HG03460 (cell line): ENCODE data around the gene CGREF1.
"Not testable (repeated sequence)": the region's sequence is repeated elsewhere in the genome, so short reads cannot be mapped to it uniquely, and the experiment has no call there.

Experiments used
- ATAC-seq: cut with Tn5 transposase; IDR thresholded peaks from one replicate; pipeline ENCODE4 v1.9.1; 2021; ENCODE audit not compliant: unreplicated experiment

CGREF1 gene

GRCh38 chr2:27138111-27138510 lies 19.2 kb upstream of the CGREF1 start:
- no peak for ATAC-seq

- ATAC-seq: no peak
Observed at GRCh38 chr2:27137322-27137935, 18.5 kb upstream of the CGREF1 start.

- no peak for ATAC-seq
Observed at GRCh38 chr2:27136751-27137150, 17.8 kb upstream of the CGREF1 start.

DNA sequence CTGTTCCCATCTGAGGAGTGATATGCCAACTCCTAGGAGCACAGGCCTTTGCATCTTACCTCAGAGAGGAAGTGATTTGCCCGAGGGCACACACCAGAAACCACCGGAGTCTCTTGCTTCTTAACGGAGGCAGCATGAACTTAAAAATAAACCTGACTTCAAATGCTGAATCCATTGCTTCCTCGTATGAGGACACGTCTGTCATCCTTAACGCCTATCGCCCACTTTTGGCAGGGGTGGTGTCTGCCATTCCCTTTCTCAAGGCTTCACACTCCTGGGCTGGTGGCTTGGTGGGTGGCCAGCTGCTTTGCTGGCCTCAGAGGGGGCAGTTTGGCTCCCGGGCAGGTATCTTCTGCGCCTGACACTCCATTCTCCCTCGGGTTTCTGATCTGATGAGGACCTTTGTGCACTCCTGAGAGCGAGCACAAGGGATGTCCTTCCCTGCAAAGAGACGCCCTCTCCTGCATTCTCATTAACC lies 16.6 kb upstream of the CGREF1 start:
- no peak for ATAC-seq

- no peak for ATAC-seq
Observed at GRCh38 chr2:27134781-27135477, 16.0 kb upstream of the CGREF1 start.

GRCh38 chr2:27133905-27134780 lies 15.2 kb upstream of the CGREF1 start, which contains the start of gene PREB:
TSS of gene PREB (minus strand) at chr2:27134636. CDS start at chr2:27134421, 215 bp downstream.
- peak; percentile 82 for ATAC-seq

- ATAC-seq: no peak
Observed at GRCh38 chr2:27133195-27133875, 14.4 kb upstream of the CGREF1 start.

- no peak for ATAC-seq
Observed at GRCh38 chr2:27131429-27131828, 12.5 kb upstream of the CGREF1 start.

- ATAC-seq: no peak
Observed at GRCh38 chr2:27130396-27130795, 11.5 kb upstream of the CGREF1 start.

- no peak for ATAC-seq
Observed at GRCh38 chr2:27128668-27129571, 10.0 kb upstream of the CGREF1 start.

GRCh38 chr2:27127883-27128667 lies 9.1 kb upstream of the CGREF1 start:
- no peak for ATAC-seq

GRCh38 chr2:27126252-27126710 lies 7.4 kb upstream of the CGREF1 start:
- no peak for ATAC-seq

- no peak for ATAC-seq
Observed at GRCh38 chr2:27125104-27125503, 6.2 kb upstream of the CGREF1 start.

- no peak for ATAC-seq
Observed at GRCh38 chr2:27123302-27124150, 4.6 kb upstream of the CGREF1 start, which contains the start of gene ABHD1. TSS of gene ABHD1 (plus strand) at chr2:27123815. CDS start at chr2:27123949, 134 bp downstream.

DNA sequence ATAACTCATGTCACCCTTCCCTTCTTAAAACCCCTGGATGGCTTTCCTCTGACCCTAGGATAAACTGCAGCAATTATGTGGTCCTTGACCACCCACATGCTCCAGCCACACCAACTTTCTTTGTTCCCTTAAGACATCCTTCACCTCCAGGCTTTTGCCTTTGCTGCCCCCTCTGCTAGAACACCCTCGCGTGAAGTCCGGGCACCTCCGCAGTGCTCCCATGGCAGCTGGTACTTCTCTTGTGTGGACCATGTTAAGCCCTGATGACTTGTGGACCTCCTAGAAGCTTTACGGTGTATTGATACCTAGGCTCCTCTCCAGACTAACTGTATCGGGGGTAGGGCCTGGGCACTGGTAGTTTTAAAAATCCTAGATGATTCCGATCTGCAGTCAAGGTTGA lies 3.9 kb upstream of the CGREF1 start:
- ATAC-seq: no peak

GRCh38 chr2:27121906-27122305 lies 3.0 kb upstream of the CGREF1 start:
- no peak for ATAC-seq

- ATAC-seq: not testable (repeated sequence)
Observed at GRCh38 chr2:27119330-27119670, 372 bp upstream of the CGREF1 start.

DNA sequence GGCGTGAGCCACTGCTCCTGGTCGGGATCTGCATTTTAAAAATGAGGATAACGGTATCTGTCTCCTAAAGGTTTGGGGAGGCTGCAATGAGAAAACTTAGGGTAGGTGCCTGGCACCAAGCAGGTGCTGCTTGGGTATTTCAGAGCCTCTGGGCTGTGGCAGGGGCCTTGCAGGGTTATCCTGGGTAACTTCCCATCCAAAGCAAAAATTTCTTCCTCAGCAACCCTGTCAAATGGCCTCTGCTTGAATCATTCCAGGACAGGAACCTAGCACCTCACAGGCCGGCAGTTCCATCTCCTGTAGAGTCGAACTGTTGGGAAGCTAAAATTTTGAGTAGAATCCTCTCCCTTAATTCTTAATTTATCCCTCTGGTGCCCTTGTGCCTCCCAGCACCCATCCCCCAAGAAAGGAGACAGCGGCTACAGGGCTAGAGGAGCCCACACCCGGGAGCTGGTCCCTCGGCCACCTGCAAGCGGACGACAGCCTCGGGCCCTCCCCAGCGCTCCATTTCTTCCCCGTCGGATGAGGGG lies 868 bp downstream of the CGREF1 start:
- ATAC-seq: no peak
